Erythroblast (primary cell): ENCODE measurements around the gene HOOK1.
A peak's percentile ranks its signal among the peaks of the same experiment; 100 is the strongest.

Source experiments
- DNase-seq, 2 experiments: peaks; one replicate each; lab custom pipeline; 2025; lab: John Stamatoyannopoulos, UW
- GATA1 ChIP-seq: IDR thresholded peaks from 2 replicates; pipeline ENCODE4 v1.6.1; 2011; ENCODE audit warnings: low read depth, mild to moderate bottlenecking, control low read depth, low read length, moderate library complexity
- POLR2A ChIP-seq: IDR thresholded peaks from 2 replicates; pipeline ENCODE4 v1.6.1; 2011; ENCODE audit warnings: mild to moderate bottlenecking, low read length

The HOOK1 gene

DNA sequence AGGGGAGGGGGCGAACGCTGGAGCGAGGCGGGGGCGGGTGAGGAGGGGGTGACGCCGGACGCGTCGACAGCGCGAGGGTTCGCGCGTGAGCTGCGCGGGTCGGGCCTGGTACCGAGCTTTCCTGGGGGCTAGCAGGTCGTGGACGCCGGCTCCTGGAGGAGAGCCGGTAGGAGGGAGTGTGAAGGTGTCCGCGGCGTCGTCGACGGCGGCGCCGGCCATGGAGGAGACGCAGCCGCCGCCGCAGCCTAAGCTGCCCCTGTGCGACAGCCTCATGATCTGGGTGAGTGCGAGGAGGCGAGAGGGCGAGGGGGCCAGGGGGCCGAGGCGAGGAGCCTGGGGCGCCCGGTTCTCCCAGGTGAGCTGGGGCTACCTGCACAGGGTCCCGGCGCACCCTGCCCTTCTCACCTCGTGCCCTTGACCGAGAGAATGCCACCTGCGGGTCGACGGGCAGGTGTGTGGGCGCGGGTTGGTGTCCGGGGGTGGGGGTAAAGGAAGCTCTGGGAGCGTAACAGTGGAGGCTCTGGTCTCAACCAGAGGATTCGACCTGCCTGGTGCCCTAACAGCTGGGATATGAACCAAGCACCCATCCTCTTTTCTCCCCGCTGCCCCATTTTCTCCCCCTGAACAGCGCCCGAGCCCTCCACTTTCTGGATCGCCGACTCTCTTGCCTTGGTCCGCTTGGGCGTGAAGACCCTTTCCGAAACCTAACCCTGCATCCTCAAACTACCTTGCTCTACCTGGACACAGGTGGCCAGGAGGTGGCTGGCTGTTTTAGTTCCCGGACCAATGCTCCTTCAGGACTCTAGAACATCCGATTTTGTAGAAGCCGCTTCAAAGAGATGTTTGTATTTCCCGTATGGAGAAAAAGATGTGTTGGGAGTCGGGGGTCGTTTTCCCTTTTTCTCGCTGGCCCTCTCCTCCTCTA is at the start of gene HOOK1:
Gene HOOK1, plus strand, starts transcription at position 49 of the 925 bp plus-strand sequence. Its CDS starts 169 bp downstream, at position 218.
- no peak for DNase-seq
- no peak for TF ChIP-seq POLR2A
- no peak for TF ChIP-seq GATA1

DNA sequence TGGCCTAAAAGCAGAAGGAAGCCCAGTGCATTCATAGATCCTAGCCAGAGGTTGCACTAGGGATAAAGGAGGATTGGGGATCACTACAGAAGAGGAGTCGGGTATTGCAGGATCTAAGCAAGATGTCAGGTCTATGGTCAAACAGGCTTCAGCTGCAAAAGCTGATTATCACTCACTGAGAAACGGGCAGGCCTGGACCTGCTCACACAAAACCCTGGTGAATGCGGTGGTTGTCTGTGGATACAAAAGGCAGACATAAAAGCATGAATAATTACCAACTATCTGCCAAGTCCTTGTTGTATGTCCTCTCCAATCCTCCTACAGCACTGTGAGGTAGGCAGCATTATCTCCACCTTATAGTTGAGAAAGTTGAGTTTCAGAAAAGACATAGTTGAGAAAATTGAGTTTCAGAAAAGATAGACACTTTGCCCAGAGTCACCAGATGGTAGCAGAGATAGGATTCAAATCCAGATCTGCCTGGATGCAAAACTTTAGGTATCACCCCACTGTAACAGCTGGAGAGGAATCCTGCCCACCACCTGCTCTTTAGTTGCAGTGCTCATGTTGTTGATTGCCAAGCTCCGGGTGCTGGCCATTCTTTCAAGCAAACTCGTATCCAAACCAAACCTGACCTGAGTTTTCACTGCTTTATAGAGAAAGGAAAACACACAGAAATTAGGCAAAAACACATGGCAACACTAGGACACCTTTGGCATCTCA is 49.6 kb upstream of the HOOK1 start:
- peak in 1 of 2 experiments; percentile 52 for DNase-seq
- TF ChIP-seq GATA1 = no peak
- TF ChIP-seq POLR2A = no peak

DNA sequence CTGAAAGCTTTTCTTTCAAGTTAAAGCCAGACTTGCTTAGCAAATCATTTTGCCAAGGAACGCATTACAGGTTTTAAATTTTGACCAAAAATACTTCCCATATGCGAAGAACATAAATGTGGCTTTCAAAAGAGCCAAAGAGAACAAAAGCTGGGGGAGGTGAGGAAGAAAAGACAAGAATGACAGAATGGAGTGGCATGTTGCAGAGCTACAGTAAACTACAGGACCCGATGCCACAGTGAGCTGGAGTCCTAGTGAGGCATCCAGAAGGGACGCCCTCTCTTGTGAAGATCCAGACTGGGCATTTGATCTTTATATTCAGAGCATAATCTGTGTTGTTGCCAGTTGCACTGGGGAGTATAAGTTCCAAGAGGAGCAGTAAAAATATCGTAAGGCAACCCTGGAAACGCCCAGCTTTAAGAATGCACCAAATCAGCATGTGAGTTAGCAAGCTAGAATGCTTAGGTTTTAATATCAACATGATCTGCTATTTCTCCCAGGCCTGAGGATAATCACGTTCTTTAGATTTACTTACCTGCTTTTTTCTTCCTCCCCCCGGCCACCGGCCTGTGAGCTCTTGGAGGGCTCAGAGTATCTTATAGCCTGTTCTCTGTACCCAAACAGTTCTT is 48.4 kb upstream of the HOOK1 start:
- TF ChIP-seq POLR2A = no peak
- no peak for TF ChIP-seq GATA1

DNA sequence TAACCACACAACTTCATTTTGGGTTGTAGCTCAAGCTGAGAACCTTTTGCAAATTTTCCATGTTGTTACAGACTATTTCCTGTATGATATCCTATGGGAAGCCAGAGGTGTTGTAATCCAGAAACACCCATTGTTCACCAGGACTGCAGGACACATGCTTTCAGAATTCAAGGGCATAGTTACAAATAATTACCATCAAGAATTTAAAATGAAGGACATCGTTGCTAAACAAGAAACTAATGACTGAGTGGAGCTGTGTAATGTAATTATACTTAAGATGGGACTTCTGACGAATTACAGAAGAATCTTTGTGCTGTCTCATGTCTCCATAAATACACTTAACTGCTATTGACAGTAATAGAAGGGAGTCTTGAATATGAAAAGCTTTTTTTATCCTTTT is 47.6 kb upstream of the HOOK1 start:
- TF ChIP-seq POLR2A (no peak), GATA1 (no peak)
- DNase-seq = no peak

More for the DNA sequence above, 48.4 kb upstream of the HOOK1 start:
- no peak for DNase-seq

DNA sequence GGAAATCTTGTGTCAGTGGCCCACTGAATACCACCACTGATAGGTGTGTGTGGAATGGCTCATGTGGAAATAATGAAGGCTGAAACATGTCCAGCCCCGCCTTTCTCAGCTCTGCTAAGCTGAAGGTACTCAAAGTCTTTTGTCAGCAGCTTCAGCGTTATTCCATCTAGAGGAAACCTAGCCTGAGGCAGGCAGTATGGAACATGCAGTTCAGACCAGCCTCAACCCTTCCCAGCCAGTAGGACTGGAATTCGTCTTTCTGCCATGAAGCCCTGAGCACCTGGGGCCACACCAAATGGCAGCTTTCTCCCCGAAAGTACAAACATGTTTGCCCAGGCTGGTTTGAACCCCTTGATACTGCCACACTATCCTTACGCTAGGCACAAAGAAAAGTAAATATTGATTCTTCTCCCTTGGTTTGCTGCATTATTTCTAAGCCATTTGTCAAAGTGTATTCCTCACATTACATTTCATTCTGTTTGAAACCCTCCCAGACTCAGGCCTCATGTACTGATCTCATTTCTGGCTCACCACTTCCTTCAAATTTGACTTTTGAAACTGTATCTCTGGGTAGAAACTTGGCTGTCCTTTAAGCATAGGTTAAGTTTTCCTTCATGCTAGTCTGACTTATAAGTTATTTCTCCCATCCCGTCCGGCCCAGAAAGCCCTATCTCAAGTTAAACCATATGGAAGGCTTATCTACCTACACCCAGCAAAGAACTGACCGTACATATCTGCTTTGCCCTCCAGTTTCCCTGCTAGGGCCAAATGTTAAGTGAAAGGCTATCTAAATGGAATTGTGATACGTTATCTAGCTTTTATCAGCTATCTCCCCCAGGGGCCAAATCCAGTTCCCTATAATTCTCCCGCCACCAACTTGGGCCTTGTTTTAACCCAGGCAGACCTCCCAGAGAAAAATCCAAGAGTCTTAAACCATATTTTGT is 45.7 kb upstream of the HOOK1 start:
- TF ChIP-seq GATA1 (no peak), POLR2A (no peak)
- DNase-seq = peak; percentile 8 to 63

DNA sequence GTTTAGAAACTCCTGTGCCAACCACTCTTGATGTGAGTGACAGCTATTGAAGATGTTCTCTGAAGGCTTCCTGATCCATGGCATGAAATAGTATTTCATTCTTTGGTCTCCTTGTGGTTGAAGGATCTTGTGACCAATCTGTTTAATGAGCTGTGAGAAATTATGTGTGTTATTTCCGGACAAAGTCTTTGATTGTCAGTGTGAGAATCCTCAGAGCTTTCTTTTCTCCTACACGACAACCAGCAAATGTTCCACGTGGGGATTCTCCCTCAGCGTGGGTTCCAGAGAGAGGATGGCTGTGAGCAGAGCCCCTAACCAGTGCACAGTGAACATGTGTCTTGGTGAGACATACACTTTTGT is 45.0 kb upstream of the HOOK1 start:
- TF ChIP-seq GATA1 (no peak), POLR2A (no peak)
- DNase-seq = no peak

DNA sequence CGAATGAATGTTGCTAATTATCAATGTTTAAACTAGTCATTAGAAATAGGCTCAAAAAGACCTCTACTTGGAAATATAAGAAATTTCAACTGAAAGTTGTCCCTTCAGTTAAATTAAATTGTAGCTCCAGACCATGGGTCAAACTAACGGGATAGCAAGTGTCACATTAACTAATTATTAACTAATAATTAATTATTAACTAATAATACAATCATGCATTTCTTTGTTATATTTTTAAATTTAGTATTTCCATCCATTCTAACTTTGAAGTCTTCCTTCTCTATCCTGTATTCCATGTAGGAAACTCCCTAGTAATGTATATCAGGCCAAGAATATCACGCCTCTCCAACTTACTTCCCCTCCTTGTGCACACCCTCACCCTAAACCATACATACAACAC is 43.4 kb upstream of the HOOK1 start:
- no peak for DNase-seq
- no peak for TF ChIP-seq GATA1
- TF ChIP-seq POLR2A = no peak

DNA sequence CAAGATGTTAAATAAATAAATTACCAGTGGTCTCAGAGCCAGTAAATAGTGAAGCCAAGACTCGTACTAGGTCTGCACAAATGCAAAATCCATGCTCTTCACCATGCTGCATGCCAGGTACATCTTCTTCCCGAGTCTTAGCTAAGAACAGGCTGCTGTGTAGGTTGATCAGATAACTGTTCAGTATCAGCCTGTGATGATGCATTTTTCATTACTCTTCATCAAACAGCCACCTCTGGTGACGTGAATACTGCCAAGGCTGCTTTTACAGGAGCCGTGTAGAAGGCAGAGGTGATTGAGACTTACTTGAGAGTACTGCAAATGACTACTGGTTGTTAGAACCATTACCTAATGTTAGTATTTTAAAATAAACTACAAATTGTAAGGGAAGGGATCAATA is 39.3 kb upstream of the HOOK1 start:
- no peak for DNase-seq
- TF ChIP-seq POLR2A = no peak
- TF ChIP-seq GATA1 = no peak

DNA sequence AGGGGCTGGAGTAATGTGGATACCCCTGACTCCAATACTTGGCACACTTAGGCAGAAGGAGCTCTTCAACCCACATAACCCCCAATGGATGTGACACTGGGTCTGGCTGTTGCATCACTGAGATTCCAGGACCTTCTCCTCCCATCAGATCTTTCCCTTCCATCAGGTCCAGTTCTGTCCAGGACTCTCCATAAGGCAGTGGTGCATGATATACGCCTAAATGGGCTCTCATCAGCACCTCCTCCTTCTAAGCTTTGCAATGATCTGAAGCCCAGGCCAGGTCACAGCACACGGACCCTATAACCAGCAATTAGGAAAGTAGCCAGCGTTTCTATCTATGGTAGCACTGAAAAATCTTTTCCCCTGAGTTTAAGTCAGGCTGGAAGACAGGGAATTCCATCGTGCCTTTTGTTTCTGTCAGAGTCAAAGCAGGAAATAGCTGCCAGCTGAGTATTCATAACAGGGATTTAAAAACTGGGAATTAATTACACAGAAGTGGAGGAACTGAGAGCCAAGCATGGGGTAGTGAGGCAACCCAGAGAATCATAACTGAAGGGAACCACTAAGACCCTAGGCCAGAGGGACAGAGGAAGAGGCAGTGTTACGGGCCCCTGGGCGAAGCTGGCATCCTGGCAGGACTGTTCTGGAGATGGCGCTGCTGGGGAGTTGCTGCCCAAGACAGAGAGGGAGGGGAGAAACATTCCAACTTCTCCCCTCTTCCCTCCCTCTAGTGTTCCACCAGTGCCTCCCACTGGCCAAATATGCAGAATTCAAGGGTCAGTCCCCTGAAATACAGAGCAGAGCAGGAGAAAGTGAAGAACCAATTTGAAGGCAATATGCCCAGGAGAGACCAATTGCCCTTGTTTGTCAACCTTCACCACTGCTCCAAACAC is 37.5 kb upstream of the HOOK1 start:
- no peak for DNase-seq
- TF ChIP-seq GATA1 = no peak
- no peak for TF ChIP-seq POLR2A

DNA sequence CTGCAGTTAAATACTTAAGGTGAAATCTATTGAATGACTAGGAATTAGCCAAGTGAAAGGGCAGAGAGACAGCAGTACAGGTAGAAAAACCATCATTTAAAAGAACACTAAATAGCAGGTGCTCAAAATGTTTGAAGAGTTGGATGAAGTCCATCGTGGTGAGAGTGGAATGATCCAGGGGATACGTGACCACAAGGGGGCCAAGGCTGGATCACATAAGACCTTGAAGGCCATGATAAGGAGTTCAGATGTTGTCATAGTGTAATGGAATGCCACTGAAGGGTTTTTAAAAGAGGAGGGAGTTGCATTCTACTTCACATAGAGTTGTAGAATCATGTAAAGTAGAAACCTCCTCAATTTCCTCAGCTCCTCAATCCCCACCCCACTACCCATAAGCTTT is 34.8 kb upstream of the HOOK1 start:
- no peak for TF ChIP-seq GATA1
- TF ChIP-seq POLR2A = no peak

DNA sequence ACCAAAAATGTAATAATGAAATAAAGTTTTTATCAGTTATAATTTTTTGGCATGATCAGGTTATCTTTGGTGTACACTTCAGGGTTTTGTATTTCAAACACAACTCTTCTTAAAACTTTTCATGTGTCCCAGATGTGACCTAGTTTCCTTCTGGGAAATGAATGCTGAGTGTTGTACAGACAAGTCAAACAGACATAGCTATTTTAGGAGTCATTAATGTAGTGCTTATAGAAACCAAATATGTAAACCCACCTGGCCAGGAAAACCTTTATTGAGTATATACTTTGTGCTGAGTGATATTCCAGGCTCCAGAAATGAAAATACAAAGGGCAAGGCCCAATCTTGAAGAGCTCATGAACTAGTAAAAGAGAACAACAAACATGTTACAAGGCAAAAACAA is 25.9 kb upstream of the HOOK1 start:
- no peak for TF ChIP-seq GATA1
- no peak for TF ChIP-seq POLR2A
- no peak for DNase-seq

More for the DNA sequence above, 34.8 kb upstream of the HOOK1 start:
- DNase-seq = peak; percentile 8 to 24

DNA sequence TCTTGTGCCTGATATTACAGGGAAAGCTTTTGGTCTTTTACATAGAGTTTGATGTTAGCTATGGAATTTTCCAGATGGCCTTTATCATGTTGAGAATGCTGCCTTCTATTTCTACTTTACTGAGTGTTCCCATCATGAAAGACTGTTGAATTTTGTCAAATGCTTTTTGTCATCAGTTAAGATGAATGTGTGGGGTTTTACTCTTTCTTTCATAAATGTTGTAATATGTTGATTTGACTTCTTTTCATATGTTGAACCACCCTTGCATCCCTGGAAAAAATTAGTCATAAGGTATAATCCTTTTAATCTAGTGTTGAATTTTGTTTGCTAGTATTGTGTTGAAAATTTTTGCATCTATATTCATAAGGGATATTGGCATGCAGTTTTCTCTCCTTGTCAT is 16.1 kb upstream of the HOOK1 start:
- no peak for DNase-seq
- TF ChIP-seq POLR2A = no peak
- no peak for TF ChIP-seq GATA1

DNA sequence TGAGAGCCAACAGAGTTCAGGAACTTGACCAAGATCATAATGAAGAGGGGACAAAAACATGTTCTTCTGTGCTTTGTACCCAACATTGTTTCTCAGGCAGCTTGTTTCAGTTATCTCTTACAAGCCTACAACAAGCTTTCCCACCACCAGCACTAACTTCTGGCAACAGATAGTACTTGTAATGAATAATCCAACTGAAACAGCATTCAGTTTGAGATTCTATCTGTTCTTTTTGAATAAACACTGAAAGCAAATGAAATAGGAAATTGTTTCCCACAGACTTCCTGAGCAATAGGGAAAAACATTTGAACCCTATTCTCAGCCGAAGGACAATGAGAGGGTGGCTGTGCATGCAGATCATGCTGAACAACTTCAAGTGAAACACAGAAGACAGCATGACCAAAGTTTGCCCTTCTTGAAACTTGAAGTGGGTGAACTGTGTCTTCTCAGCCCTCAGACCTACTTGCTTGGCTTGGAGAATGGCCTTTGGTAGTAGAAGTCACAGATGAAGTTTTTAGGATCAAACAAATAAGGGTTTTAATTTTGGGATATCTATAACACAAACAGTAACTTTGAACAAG is 11.2 kb upstream of the HOOK1 start:
- DNase-seq = peak; percentile 6 to 57
- TF ChIP-seq GATA1 (no peak), POLR2A (no peak)
